ENCODE results near the gene MAD1L1. TPM values are rescaled to one million over a fixed set of nuclear protein-coding genes. Genes with fewer than 3 reads are reported as not detected.

MAD1L1 gene
- total and polyA plus RNA-seq, 2 donors (not counting 3 experiments of a cell fraction or from before 2014, with no cell fraction given), result 34.1 to 42.3 TPM

DNA sequence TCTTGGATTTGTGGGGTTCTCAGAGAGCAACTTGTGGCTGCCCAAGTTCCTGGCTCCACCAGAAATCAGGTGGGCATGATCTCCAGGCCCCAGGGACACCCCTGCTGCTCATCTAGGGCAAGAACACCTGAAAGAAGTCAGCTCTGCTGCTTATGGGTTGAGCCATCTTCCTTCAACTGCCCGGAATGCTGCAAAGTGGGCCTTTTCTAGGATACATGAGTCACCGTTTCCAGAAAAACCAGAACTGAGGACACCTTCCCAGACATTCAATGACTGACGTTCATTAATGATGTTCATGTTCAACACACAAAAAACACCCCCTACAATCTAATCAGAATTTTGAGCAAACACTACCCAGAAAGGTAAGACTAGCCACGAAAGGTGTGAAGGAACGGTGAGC lies 98.0 kb downstream of the MAD1L1 start:
- no peaks in the 10 kb centered on the region for H3K9me1 ChIP-seq (replicated peaks; ENCODE audit: control insufficient read depth, extremely low read depth, insufficient read depth, low read length)
- TF ChIP-seq POLR2A (IDR thresholded peaks at IDR 0.05; ENCODE audit: low read depth, low read length) (no peak), FOS (IDR thresholded peaks at IDR 0.05; ENCODE audit: borderline replicate concordance, insufficient read depth, low read length) (no peak), POLR2AphosphoS5 (IDR thresholded peaks at IDR 0.05; ENCODE audit: insufficient read depth, low read depth, low read length) (no peak), EZH2 (IDR thresholded peaks at IDR 0.05; ENCODE audit: borderline replicate concordance, low read depth, low read length, severe bottlenecking) (no peak), MYC (IDR thresholded peaks at IDR 0.05; ENCODE audit: low read depth, low read length) (no peak), GATA2 (IDR thresholded peaks at IDR 0.05; ENCODE audit: insufficient read depth, insufficient read length, low read depth, low read length) (no peak), JUN (IDR thresholded peaks at IDR 0.05; ENCODE audit: borderline replicate concordance, insufficient read depth, insufficient read length, low read depth) (no peak)
- TF ChIP-seq, protein P1, sequence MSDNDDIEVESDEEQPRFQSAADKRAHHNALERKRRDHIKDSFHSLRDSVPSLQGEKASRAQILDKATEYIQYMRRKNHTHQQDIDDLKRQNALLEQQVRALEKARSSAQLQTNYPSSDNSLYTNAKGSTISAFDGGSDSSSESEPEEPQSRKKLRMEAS (IDR thresholded peaks at IDR 0.05; ENCODE audit: insufficient read depth, insufficient read length), result no peak
- TF ChIP-seq, protein P2, sequence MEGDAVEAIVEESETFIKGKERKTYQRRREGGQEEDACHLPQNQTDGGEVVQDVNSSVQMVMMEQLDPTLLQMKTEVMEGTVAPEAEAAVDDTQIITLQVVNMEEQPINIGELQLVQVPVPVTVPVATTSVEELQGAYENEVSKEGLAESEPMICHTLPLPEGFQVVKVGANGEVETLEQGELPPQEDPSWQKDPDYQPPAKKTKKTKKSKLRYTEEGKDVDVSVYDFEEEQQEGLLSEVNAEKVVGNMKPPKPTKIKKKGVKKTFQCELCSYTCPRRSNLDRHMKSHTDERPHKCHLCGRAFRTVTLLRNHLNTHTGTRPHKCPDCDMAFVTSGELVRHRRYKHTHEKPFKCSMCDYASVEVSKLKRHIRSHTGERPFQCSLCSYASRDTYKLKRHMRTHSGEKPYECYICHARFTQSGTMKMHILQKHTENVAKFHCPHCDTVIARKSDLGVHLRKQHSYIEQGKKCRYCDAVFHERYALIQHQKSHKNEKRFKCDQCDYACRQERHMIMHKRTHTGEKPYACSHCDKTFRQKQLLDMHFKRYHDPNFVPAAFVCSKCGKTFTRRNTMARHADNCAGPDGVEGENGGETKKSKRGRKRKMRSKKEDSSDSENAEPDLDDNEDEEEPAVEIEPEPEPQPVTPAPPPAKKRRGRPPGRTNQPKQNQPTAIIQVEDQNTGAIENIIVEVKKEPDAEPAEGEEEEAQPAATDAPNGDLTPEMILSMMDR (IDR thresholded peaks at IDR 0.05; ENCODE audit: extremely low read depth in 1 of 2, insufficient read depth in 1 of 2, low read depth in 1 of 2, low read length in 2 of 2), result no peak
- ChIA-PET POLR2A (no interaction called here), CTCF (interaction anchor here (1.2 kb wide), 1 partner anchor 23 kb away, joined by 3 read pairs; no protein-coding TSS in a partner anchor)
- no peaks in the 10 kb centered on the region for H3K4me1 ChIP-seq (ENCODE audit: control insufficient read depth, extremely low read depth, insufficient read depth, low read length)
- H3K79me2 ChIP-seq (ENCODE audit: control insufficient read depth, insufficient read depth, low read length), result no peaks in the 10 kb centered on the region
- dilution Hi-C loops (cut with MboI; ENCODE audit: extremely low pct_ligation_motif_present, low sequenced_read_pairs), result no loop called here
- intact Hi-C loops (cut with micrococcal nuclease), result no loop called here
- peaks cover 0 to 2% of the 10 kb centered on the region in 2 experiments for H3K36me3 ChIP-seq (ENCODE audit: control insufficient read depth in 2 of 2, extremely low read depth in 1 of 2, insufficient read depth in 2 of 2, low read length in 2 of 2)
- no peak overlapping the region for H3K4me3 ChIP-seq (replicated peaks in 1 of 3; ENCODE audit: insufficient read depth in 1 of 3, low read depth in 1 of 3, low read length in 3 of 3)
- H3K4me2 ChIP-seq (ENCODE audit: insufficient read depth, low read length), result no peak overlapping the region
- BruUV-seq (replicated peaks), result no TSS peak
- H3K9ac ChIP-seq (replicated peaks; ENCODE audit: extremely low read depth, insufficient read depth, low read length), result no peak overlapping the region
- DNase-seq (ENCODE audit: low read depth, low spot score) (no peak), FAIRE-seq (no peak)
- no peak overlapping the region for H2AFZ ChIP-seq (ENCODE audit: low read depth, low read length)
- no peaks in the 10 kb centered on the region for H3K9me3 ChIP-seq (replicated peaks; ENCODE audit: control insufficient read depth, insufficient read depth, low read length)
- no peak overlapping the region for H3K27ac ChIP-seq (ENCODE audit: insufficient read depth, low read depth, low read length)
- no peaks in the 10 kb centered on the region for H4K20me1 ChIP-seq (replicated peaks; ENCODE audit: control insufficient read depth, extremely low read depth, insufficient read depth, low read length)
- H3K27me3 ChIP-seq (ENCODE audit: control insufficient read depth in 2 of 2, insufficient read depth in 2 of 2, low read length in 2 of 2), result no peaks in the 10 kb centered on the region
